ENCODE measurements around the gene WNT7A. TPM values are rescaled to one million over a fixed set of nuclear protein-coding genes. Genes with fewer than 3 reads are reported as not detected.

The WNT7A gene
- total and polyA plus RNA-seq, 2 donors (not counting 3 experiments of a cell fraction or from before 2014, with no cell fraction given): not detected

DNA sequence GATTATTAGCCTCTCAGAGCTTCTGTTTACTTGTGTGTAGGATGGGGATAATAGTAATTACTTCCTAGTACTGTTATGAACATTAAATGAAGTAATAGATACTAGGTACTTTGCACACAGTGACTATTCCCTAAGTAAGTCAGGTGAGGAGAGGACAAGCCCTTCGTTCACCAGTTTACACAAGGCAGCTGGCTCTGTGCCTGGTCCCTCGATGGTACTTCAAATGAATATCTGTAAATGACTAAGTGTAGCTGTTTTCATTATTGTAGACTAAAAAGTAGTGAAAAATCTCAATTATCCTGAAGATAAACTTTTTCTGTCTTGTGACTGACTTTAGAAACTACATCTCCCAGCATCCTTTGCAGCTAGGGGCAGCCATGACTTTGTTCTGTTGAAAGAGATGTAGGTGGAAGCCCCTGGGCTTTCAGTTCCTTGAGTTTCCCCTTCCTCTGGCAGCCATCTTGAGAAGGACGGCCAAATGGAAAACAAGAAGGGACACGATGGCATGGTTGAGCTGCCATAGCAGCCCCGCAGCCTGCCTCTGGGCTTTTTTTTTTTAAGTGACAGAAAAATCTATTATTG is 11.7 kb upstream of the WNT7A start:
- FAIRE-seq (no peak), DNase-seq (ENCODE audit: low read depth, low spot score) (no peak)
- peaks cover 8% of the 10 kb centered on the region for H3K4me1 ChIP-seq (ENCODE audit: control insufficient read depth, extremely low read depth, insufficient read depth, low read length)
- no peak overlapping the region for H3K4me2 ChIP-seq (ENCODE audit: insufficient read depth, low read length)
- H3K36me3 ChIP-seq (ENCODE audit: control insufficient read depth in 2 of 2, extremely low read depth in 1 of 2, insufficient read depth in 2 of 2, low read length in 2 of 2): no peaks in the 10 kb centered on the region
- H3K4me3 ChIP-seq (replicated peaks in 1 of 3; ENCODE audit: insufficient read depth in 1 of 3, low read depth in 1 of 3, low read length in 3 of 3): no peak overlapping the region
- no peaks in the 10 kb centered on the region for H3K9me3 ChIP-seq (replicated peaks; ENCODE audit: control insufficient read depth, insufficient read depth, low read length)
- POLR2A ChIA-PET: no interaction called here
- no peak overlapping the region for H2AFZ ChIP-seq (ENCODE audit: low read depth, low read length)
- no peaks in the 10 kb centered on the region for H3K27me3 ChIP-seq (ENCODE audit: control insufficient read depth in 2 of 2, insufficient read depth in 2 of 2, low read length in 2 of 2)
- no peaks in the 10 kb centered on the region for H3K79me2 ChIP-seq (ENCODE audit: control insufficient read depth, insufficient read depth, low read length)
- no peaks in the 10 kb centered on the region for H3K9me1 ChIP-seq (replicated peaks; ENCODE audit: control insufficient read depth, extremely low read depth, insufficient read depth, low read length)
- TF ChIP-seq JUN (IDR thresholded peaks at IDR 0.05; ENCODE audit: borderline replicate concordance, insufficient read depth, insufficient read length, low read depth): no peak
- TF ChIP-seq GATA2 (IDR thresholded peaks at IDR 0.05; ENCODE audit: insufficient read depth, insufficient read length, low read depth, low read length): no peak
- no peak for TF ChIP-seq POLR2AphosphoS5 (IDR thresholded peaks at IDR 0.05; ENCODE audit: insufficient read depth, low read depth, low read length)
- TF ChIP-seq FOS (IDR thresholded peaks at IDR 0.05; ENCODE audit: borderline replicate concordance, insufficient read depth, low read length): no peak
- no peak overlapping the region for H3K27ac ChIP-seq (ENCODE audit: insufficient read depth, low read depth, low read length)
- CTCF ChIA-PET: no interaction called here
- BruUV-seq (replicated peaks): no TSS peak
- intact Hi-C loops (cut with micrococcal nuclease): loop anchor here (10.0 kb wide), 1 partner anchor 513 kb away; the partner anchor contains the start of gene SLC6A6
- dilution Hi-C loops (cut with MboI; ENCODE audit: extremely low pct_ligation_motif_present, low sequenced_read_pairs): no loop called here
- no peak overlapping the region for H3K9ac ChIP-seq (replicated peaks; ENCODE audit: extremely low read depth, insufficient read depth, low read length)
- no peaks in the 10 kb centered on the region for H4K20me1 ChIP-seq (replicated peaks; ENCODE audit: control insufficient read depth, extremely low read depth, insufficient read depth, low read length)

- H3K4me2 ChIP-seq (ENCODE audit: insufficient read depth, low read length): no peak overlapping the region
- peaks cover 4% of the 10 kb centered on the region for H3K4me1 ChIP-seq (ENCODE audit: control insufficient read depth, extremely low read depth, insufficient read depth, low read length)
- no TSS peak for BruUV-seq (replicated peaks)
- intact Hi-C loops (cut with micrococcal nuclease) (loop anchor here (10.0 kb wide), 1 partner anchor 514 kb away; the partner anchor contains the start of gene SLC6A6), dilution Hi-C loops (cut with MboI; ENCODE audit: extremely low pct_ligation_motif_present, low sequenced_read_pairs) (no loop called here)
- DNase-seq (ENCODE audit: low read depth, low spot score) (no peak), FAIRE-seq (no peak)
- no peak overlapping the region for H3K27ac ChIP-seq (ENCODE audit: insufficient read depth, low read depth, low read length)
- no peaks in the 10 kb centered on the region for H3K36me3 ChIP-seq (ENCODE audit: control insufficient read depth in 2 of 2, extremely low read depth in 1 of 2, insufficient read depth in 2 of 2, low read length in 2 of 2)
- no peaks in the 10 kb centered on the region for H3K9me1 ChIP-seq (replicated peaks; ENCODE audit: control insufficient read depth, extremely low read depth, insufficient read depth, low read length)
- H3K4me3 ChIP-seq (replicated peaks in 1 of 3; ENCODE audit: insufficient read depth in 1 of 3, low read depth in 1 of 3, low read length in 3 of 3): no peak overlapping the region
- H3K9ac ChIP-seq (replicated peaks; ENCODE audit: extremely low read depth, insufficient read depth, low read length): no peak overlapping the region
- no peaks in the 10 kb centered on the region for H3K27me3 ChIP-seq (ENCODE audit: control insufficient read depth in 2 of 2, insufficient read depth in 2 of 2, low read length in 2 of 2)
- CTCF ChIA-PET: interaction anchor here (1.2 kb wide), 1 partner anchor 234 kb away, joined by 3 read pairs; no protein-coding TSS in a partner anchor
- H2AFZ ChIP-seq (ENCODE audit: low read depth, low read length): no peak overlapping the region
- H3K79me2 ChIP-seq (ENCODE audit: control insufficient read depth, insufficient read depth, low read length): no peaks in the 10 kb centered on the region
- H4K20me1 ChIP-seq (replicated peaks; ENCODE audit: control insufficient read depth, extremely low read depth, insufficient read depth, low read length): no peaks in the 10 kb centered on the region
- POLR2A ChIA-PET: no interaction called here
- H3K9me3 ChIP-seq (replicated peaks; ENCODE audit: control insufficient read depth, insufficient read depth, low read length): no peaks in the 10 kb centered on the region
- no peak for TF ChIP-seq MYC (IDR thresholded peaks at IDR 0.05; ENCODE audit: low read depth, low read length)
Observed at GRCh38 chr3:13891017-13891392, 11.1 kb upstream of the WNT7A start.
